Activated CD4-positive, alpha-beta T cell treated with anti-CD3 and anti-CD28 coated beads for 36 hours (primary cell): ENCODE data around the gene TRPM2. TPM values are rescaled to one million over a fixed set of nuclear protein-coding genes. Genes with fewer than 3 reads are reported as not detected.

ENCODE experiments used
- ATAC-seq: fragments of 200-7000 bp; cut with Tn5 transposase; one replicate; pipeline ENCODE4 v1.10.0; 2021; ENCODE audit warnings: mild to moderate bottlenecking, moderate library complexity
- CTCF ChIA-PET: fragments of 350-600 bp; sonication (Branson Sonifier 250); formaldehyde crosslinking; loops from one replicate; lab custom pipeline; 2021; ENCODE audit warnings: antibody characterized with exemption; lab: Charles Lee
- POLR2A ChIA-PET: fragments of 350-600 bp; sonication (Branson Sonifier 250); formaldehyde crosslinking; loops from one replicate; lab custom pipeline; 2021; ENCODE audit warnings: antibody characterized with exemption, inconsistent platforms; lab: Charles Lee
- DNase-seq: peaks from one replicate; pipeline ENCODE4 v3.0.0-alpha.2; 2020
- H3K27ac Mint-ChIP-seq: one replicate; pipeline ENCODE4 v1.8.0; 2021; ENCODE audit warnings: mixed read lengths
- H3K27me3 Mint-ChIP-seq: one replicate; pipeline ENCODE4 v1.8.0; 2021; ENCODE audit warnings: mixed read lengths
- H3K36me3 Mint-ChIP-seq: one replicate; pipeline ENCODE4 v1.8.0; 2021; ENCODE audit warnings: low read depth, mixed read lengths
- H3K4me1 Mint-ChIP-seq: one replicate; pipeline ENCODE4 v1.8.0; 2021; ENCODE audit warnings: mixed read lengths
- H3K4me3 Mint-ChIP-seq: one replicate; pipeline ENCODE4 v1.8.0; 2021; ENCODE audit warnings: mild to moderate bottlenecking, moderate library complexity, mixed read lengths
- H3K9me3 Mint-ChIP-seq: one replicate; pipeline ENCODE4 v1.8.0; 2021; ENCODE audit warnings: low read depth, mixed read lengths
- intact Hi-C, 2 experiments: fragments of 100-400 bp; cut with DNase I in 1 of 2; cut with micrococcal nuclease in 1 of 2; formaldehyde crosslinking; loops; one replicate each; pipeline versions ENCODE4 v1.14.2 to v1.15.1; 2022 to 2024; cut with DNase I, micrococcal nuclease
- total RNA-seq, 2 experiments: library from RNA; stranded (reverse); gene quantifications; one replicate each; pipeline ENCODE4 v1.2.3, GENCODE V29; 2021

TRPM2 gene
- total RNA-seq, 2 experiments from 2014 or later: 1.5 to 1.7 TPM

- POLR2A ChIA-PET: no interaction called here
- ATAC-seq: no peak
Measured at GRCh38 chr21:44323591-44323990, 29.8 kb upstream of the TRPM2 start.

GRCh38 chr21:44324106-44324853 lies 29.1 kb upstream of the TRPM2 start:
- Mint-ChIP-seq H3K4me3 (no peak overlapping the region), H3K27ac (no peak overlapping the region), H3K9me3 (no peaks in the 10 kb centered on the region), H3K27me3 (no peaks in the 10 kb centered on the region), H3K4me1 (no peaks in the 10 kb centered on the region), H3K36me3 (peaks cover 3% of the 10 kb centered on the region)
- ATAC-seq (no peak), DNase-seq (no peak)
- intact Hi-C loops: loop anchor here in 1 of 2 experiments (5.0 kb wide), 1 partner anchor 42 kb away; no protein-coding TSS in a partner anchor
- POLR2A ChIA-PET: no interaction called here
- CTCF ChIA-PET: no interaction called here

More at GRCh38 chr21:44323591-44323990, 29.8 kb upstream of the TRPM2 start:
- Mint-ChIP-seq H3K4me3 (no peak overlapping the region), H3K4me1 (no peaks in the 10 kb centered on the region), H3K36me3 (peaks cover 3% of the 10 kb centered on the region), H3K27me3 (no peaks in the 10 kb centered on the region), H3K27ac (no peak overlapping the region), H3K9me3 (no peaks in the 10 kb centered on the region)
- intact Hi-C loops: loop anchor here in 1 of 2 experiments (5.0 kb wide), 1 partner anchor 41 kb away; no protein-coding TSS in a partner anchor
- no peak for DNase-seq
- CTCF ChIA-PET: no interaction called here

- no peak for ATAC-seq
- ChIA-PET CTCF (no interaction called here), POLR2A (no interaction called here)
- Mint-ChIP-seq H3K27ac (no peak overlapping the region), H3K4me3 (no peak overlapping the region), H3K9me3 (no peaks in the 10 kb centered on the region), H3K27me3 (no peaks in the 10 kb centered on the region), H3K4me1 (no peaks in the 10 kb centered on the region), H3K36me3 (peaks cover 3% of the 10 kb centered on the region)
- intact Hi-C loops: loop anchor here in 1 of 2 experiments (5.0 kb wide), 1 partner anchor 42 kb away; no protein-coding TSS in a partner anchor
- DNase-seq: no peak
Measured at GRCh38 chr21:44324854-44325107, 28.6 kb upstream of the TRPM2 start.

DNA sequence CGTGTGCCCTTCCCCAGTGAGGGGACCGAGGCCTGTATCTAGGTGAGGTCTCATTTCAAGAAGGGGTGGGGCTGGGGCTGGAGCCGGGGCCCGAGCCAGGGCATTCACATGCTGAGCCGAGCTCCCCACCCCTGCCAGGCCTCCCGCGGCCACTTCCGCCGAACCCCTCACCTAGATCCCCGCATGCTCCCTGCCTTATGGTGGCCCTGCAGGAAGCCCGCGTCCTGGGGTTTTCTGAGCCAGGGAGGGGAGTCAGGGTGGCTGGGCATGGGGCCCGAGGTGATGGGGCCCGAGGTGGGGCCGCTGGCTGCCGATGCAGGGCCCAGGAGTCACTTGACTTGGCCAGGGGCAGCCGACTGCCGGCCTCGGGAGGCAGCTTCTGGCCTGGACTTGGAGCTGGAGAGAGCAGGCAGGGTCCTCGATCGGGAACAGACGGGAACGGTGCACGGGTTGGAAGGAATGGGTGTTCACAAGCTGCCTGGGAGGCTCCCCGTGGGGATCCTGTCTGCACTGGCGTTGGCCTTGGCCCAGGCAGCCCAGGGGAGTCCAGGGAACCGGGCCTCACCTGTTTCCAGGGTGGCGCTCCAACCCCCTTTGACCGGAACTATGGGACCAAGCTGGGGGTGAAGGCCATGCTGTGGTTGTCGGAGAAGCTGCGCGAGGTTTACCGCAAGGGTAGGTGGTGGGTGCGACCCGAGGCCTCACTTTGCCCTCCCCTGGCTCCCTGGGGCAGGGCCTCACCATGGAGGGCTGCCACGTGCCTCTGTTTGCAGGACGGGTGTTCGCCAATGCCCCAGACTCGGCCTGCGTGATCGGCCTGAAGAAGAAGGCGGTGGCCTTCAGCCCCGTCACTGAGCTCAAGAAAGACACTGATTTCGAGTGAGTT lies 27.8 kb upstream of the TRPM2 start:
- Mint-ChIP-seq H3K4me1 (no peaks in the 10 kb centered on the region), H3K36me3 (peaks cover 3% of the 10 kb centered on the region), H3K27me3 (no peaks in the 10 kb centered on the region), H3K27ac (no peak overlapping the region), H3K4me3 (no peak overlapping the region), H3K9me3 (no peaks in the 10 kb centered on the region)
- ATAC-seq (no peak), DNase-seq (no peak)
- CTCF ChIA-PET: no interaction called here
- intact Hi-C loops: no loop called here
- POLR2A ChIA-PET: no interaction called here

DNA sequence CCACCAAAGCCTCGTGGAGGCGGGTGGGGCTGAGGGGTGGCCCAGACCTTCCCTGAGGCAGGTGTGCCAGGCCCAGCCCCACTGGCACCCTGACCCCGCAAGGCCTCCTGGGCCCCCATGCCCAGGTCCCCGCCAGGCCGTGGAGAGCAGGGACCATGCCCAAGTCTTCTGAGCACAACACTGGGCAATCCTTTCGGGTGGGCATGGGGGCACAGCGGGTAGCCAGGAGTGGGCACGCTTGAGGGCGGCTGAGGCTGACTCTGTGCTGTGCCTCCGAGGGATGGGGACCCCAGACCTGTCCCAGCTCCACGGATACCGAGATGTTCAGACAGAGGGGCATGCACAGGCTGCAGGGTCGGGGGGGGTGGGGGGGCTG lies 27.2 kb upstream of the TRPM2 start:
- ChIA-PET POLR2A (no interaction called here), CTCF (no interaction called here)
- no peaks in the 10 kb centered on the region for H3K27me3 Mint-ChIP-seq
- no peaks in the 10 kb centered on the region for H3K4me1 Mint-ChIP-seq
- intact Hi-C loops: no loop called here
- DNase-seq: no peak
- no peak overlapping the region for H3K4me3 Mint-ChIP-seq
- no peak overlapping the region for H3K27ac Mint-ChIP-seq
- no peak for ATAC-seq
- H3K36me3 Mint-ChIP-seq: peaks cover 3% of the 10 kb centered on the region
- H3K9me3 Mint-ChIP-seq: no peaks in the 10 kb centered on the region

GRCh38 chr21:44326716-44327602 lies 26.5 kb upstream of the TRPM2 start:
- Mint-ChIP-seq H3K4me3 (no peak overlapping the region), H3K36me3 (peaks cover 3% of the 10 kb centered on the region), H3K27me3 (no peaks in the 10 kb centered on the region), H3K9me3 (no peaks in the 10 kb centered on the region), H3K27ac (no peak overlapping the region), H3K4me1 (no peaks in the 10 kb centered on the region)
- POLR2A ChIA-PET: no interaction called here
- CTCF ChIA-PET: no interaction called here
- no peak for DNase-seq
- no peak for ATAC-seq
- intact Hi-C loops: no loop called here

DNA sequence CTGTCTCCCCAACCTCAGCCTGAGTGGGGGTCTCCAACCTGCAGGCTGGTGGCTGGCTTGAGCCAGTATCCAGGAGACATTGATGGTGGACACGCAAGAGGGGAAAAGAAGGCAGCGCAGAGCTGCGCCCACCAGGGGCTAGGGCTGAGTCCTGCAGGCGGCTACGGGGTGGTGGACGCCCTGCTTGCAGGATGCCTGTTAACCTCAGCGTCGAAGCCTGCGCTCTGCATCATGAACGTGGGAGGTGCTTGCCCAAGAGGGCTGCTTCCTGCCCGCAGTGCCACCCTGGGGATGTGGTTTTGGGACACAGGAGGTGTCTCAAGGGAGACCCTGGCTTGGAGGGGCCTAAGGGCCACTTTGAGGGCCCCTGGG lies 25.8 kb upstream of the TRPM2 start:
- no peak for DNase-seq
- Mint-ChIP-seq H3K36me3 (peaks cover 3% of the 10 kb centered on the region), H3K27ac (no peak overlapping the region), H3K27me3 (no peaks in the 10 kb centered on the region), H3K4me1 (no peaks in the 10 kb centered on the region), H3K4me3 (no peak overlapping the region), H3K9me3 (no peaks in the 10 kb centered on the region)
- ATAC-seq: no peak
- ChIA-PET POLR2A (no interaction called here), CTCF (no interaction called here)
- intact Hi-C loops: no loop called here

DNA sequence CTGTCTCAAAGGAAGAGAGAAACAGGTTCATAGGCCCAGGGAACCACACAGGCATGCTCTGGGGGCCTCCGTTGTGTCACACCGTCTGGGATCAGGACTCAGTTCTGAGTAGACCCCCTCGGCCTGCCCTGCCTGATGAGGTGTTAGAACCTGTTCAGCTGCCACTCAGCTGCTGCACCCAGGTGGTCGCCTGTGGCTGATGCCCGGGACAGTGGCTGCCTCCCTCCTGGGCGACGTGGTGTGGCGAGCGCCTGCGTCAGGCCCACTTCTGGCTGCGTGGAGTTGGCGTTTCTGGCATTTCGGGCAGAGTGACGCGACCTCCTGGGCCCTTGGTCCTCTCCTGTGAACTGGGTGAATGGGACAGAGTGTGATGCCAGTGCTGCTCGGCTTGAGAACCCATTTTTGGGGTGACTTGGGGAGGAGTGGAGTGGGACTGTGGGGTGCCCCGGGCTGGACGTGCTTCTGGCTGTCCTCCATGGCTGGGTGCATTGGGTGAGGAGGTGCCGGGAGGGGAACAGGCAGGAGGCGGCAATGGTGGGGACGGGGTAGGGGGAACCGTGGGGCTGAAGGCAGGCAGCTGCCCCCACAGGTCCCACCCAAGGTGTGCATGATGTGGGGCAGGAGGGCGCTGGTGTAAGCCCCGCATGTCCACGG lies 25.1 kb upstream of the TRPM2 start:
- CTCF ChIA-PET: no interaction called here
- no peak for ATAC-seq
- DNase-seq: no peak
- intact Hi-C loops: no loop called here
- H3K27ac Mint-ChIP-seq: no peak overlapping the region
- H3K4me1 Mint-ChIP-seq: no peaks in the 10 kb centered on the region
- H3K27me3 Mint-ChIP-seq: no peaks in the 10 kb centered on the region
- POLR2A ChIA-PET: no interaction called here
- no peak overlapping the region for H3K4me3 Mint-ChIP-seq
- no peaks in the 10 kb centered on the region for H3K9me3 Mint-ChIP-seq
- H3K36me3 Mint-ChIP-seq: no peaks in the 10 kb centered on the region

GRCh38 chr21:44329086-44329889 lies 24.1 kb upstream of the TRPM2 start:
- ChIA-PET POLR2A (no interaction called here), CTCF (interaction anchor here (0.7 kb wide), 1 partner anchor 515 kb away, joined by 3 read pairs; no protein-coding TSS in a partner anchor)
- H3K27ac Mint-ChIP-seq: no peak overlapping the region
- intact Hi-C loops: no loop called here
- H3K4me3 Mint-ChIP-seq: no peak overlapping the region
- no peaks in the 10 kb centered on the region for H3K27me3 Mint-ChIP-seq
- H3K36me3 Mint-ChIP-seq: no peaks in the 10 kb centered on the region
- ATAC-seq (no peak), DNase-seq (no peak)
- H3K4me1 Mint-ChIP-seq: no peaks in the 10 kb centered on the region
- no peaks in the 10 kb centered on the region for H3K9me3 Mint-ChIP-seq

- Mint-ChIP-seq H3K4me3 (no peak overlapping the region), H3K27me3 (no peaks in the 10 kb centered on the region), H3K9me3 (no peaks in the 10 kb centered on the region), H3K36me3 (no peaks in the 10 kb centered on the region), H3K27ac (no peak overlapping the region), H3K4me1 (no peaks in the 10 kb centered on the region)
- DNase-seq (no peak), ATAC-seq (no peak)
- ChIA-PET POLR2A (no interaction called here), CTCF (interaction anchor here (0.7 kb wide), 1 partner anchor 516 kb away, joined by 3 read pairs; no protein-coding TSS in a partner anchor)
- intact Hi-C loops: loop anchor here in 1 of 2 experiments (10.0 kb wide), 1 partner anchor 1355 kb away; the partner anchor contains the start of gene PKNOX1
Measured at GRCh38 chr21:44329971-44330681, 23.3 kb upstream of the TRPM2 start.
